Activated CD8-positive, alpha-beta memory T cell treated with anti-CD3 and anti-CD28 coated beads, Interleukin-2, amount 10 ng/mL, durations not matched to agents 7 days and 5 days (primary cell): ENCODE measurements around the gene C3orf20. TPM values are rescaled to one million over a fixed set of nuclear protein-coding genes. Genes with fewer than 3 reads are reported as not detected.
"Not testable (repeated sequence)": the region's sequence is repeated elsewhere in the genome, so short reads cannot be mapped to it uniquely, and the experiment has no call there.

Source experiments
- ATAC-seq: fragments of 150-1000 bp; cut with Tn5 transposase; one replicate; pipeline ENCODE4 v1.10.0; 2021; ENCODE audit warnings: moderate library complexity
- CTCF ChIA-PET: fragments of 350-600 bp; sonication (Branson Sonifier 250); formaldehyde crosslinking; loops from one replicate; lab custom pipeline; 2021; ENCODE audit warnings: antibody characterized with exemption; lab: Charles Lee
- DNase-seq: peaks from one replicate; pipeline ENCODE4 v3.0.0-alpha.2; 2020
- H3K27ac Mint-ChIP-seq: one replicate; pipeline ENCODE4 v1.8.0; 2021; ENCODE audit warnings: mild to moderate bottlenecking, mixed read lengths
- H3K27me3 Mint-ChIP-seq: one replicate; pipeline ENCODE4 v1.8.0; 2021; ENCODE audit warnings: mixed read lengths
- H3K36me3 Mint-ChIP-seq: one replicate; pipeline ENCODE4 v1.8.0; 2021; ENCODE audit warnings: mild to moderate bottlenecking, mixed read lengths
- H3K4me1 Mint-ChIP-seq: one replicate; pipeline ENCODE4 v1.8.0; 2021; ENCODE audit warnings: mixed read lengths
- H3K4me3 Mint-ChIP-seq: one replicate; pipeline ENCODE4 v1.8.0; 2021; ENCODE audit warnings: mild to moderate bottlenecking, moderate library complexity, mixed read lengths
- H3K9me3 Mint-ChIP-seq: one replicate; pipeline ENCODE4 v1.8.0; 2022; ENCODE audit warnings: low read depth, mixed read lengths
- total RNA-seq, 2 experiments: library from RNA; stranded (reverse); gene quantifications; one replicate each; pipeline ENCODE4 v1.2.3, GENCODE V29; 2021

The C3orf20 gene
- total RNA-seq, 2 experiments from 2014 or later, result 0.16 TPM; not detected in 1

GRCh38 chr3:14640157-14640562 is 34.8 kb upstream of the C3orf20 start:
- Mint-ChIP-seq H3K4me3 (no peak overlapping the region), H3K36me3 (no peaks in the 10 kb centered on the region), H3K9me3 (no peaks in the 10 kb centered on the region), H3K27me3 (peaks cover 57% of the 10 kb centered on the region), H3K4me1 (no peaks in the 10 kb centered on the region), H3K27ac (no peak overlapping the region)
- DNase-seq, result no peak
- no peak for ATAC-seq
- CTCF ChIA-PET, result no interaction called here

GRCh38 chr3:14640734-14641133 is 34.2 kb upstream of the C3orf20 start:
- ATAC-seq, result no peak
- CTCF ChIA-PET, result interaction anchor here (1.0 kb wide), 1 partner anchor 10 kb away, joined by 4 read pairs; the partner anchor contains the start of gene CCDC174
- Mint-ChIP-seq H3K9me3 (no peaks in the 10 kb centered on the region), H3K4me1 (peaks cover 1% of the 10 kb centered on the region), H3K4me3 (no peak overlapping the region), H3K27ac (no peak overlapping the region), H3K36me3 (no peaks in the 10 kb centered on the region), H3K27me3 (peaks cover 53% of the 10 kb centered on the region)
- no peak for DNase-seq

GRCh38 chr3:14641346-14641745 is 33.6 kb upstream of the C3orf20 start:
- no peak overlapping the region for H3K4me3 Mint-ChIP-seq
- H3K4me1 Mint-ChIP-seq, result peaks cover 7% of the 10 kb centered on the region
- peaks cover 49% of the 10 kb centered on the region for H3K27me3 Mint-ChIP-seq
- H3K9me3 Mint-ChIP-seq, result no peaks in the 10 kb centered on the region
- ATAC-seq, result no peak
- no peak overlapping the region for H3K27ac Mint-ChIP-seq
- DNase-seq, result no peak
- H3K36me3 Mint-ChIP-seq, result no peaks in the 10 kb centered on the region
- CTCF ChIA-PET, result interaction anchor here (1.0 kb wide), 1 partner anchor 9 kb away, joined by 4 read pairs; the partner anchor contains the start of gene CCDC174

- ATAC-seq (no peak), DNase-seq (no peak)
- H3K9me3 Mint-ChIP-seq, result no peaks in the 10 kb centered on the region
- peaks cover 1% of the 10 kb centered on the region for H3K36me3 Mint-ChIP-seq
- CTCF ChIA-PET, result no interaction called here
- peaks cover 16% of the 10 kb centered on the region for H3K4me1 Mint-ChIP-seq
- H3K27me3 Mint-ChIP-seq, result peaks cover 10% of the 10 kb centered on the region
- no peak overlapping the region for H3K27ac Mint-ChIP-seq
- no peak overlapping the region for H3K4me3 Mint-ChIP-seq
Observed at GRCh38 chr3:14645453-14645852, 29.5 kb upstream of the C3orf20 start.

- H3K27me3 Mint-ChIP-seq, result peaks cover 10% of the 10 kb centered on the region
- DNase-seq, result no peak
- peaks cover 2% of the 10 kb centered on the region for H3K36me3 Mint-ChIP-seq
- no peaks in the 10 kb centered on the region for H3K9me3 Mint-ChIP-seq
- no peak overlapping the region for H3K4me3 Mint-ChIP-seq
- CTCF ChIA-PET, result no interaction called here
- ATAC-seq, result no peak
- peaks cover 19% of the 10 kb centered on the region for H3K4me1 Mint-ChIP-seq
- H3K27ac Mint-ChIP-seq, result peak overlapping the region; percentile 40
Observed at GRCh38 chr3:14646131-14646573, 28.8 kb upstream of the C3orf20 start.

GRCh38 chr3:14646589-14647413 is 28.1 kb upstream of the C3orf20 start:
- Mint-ChIP-seq H3K27me3 (peaks cover 9% of the 10 kb centered on the region), H3K4me3 (no peak overlapping the region), H3K9me3 (no peaks in the 10 kb centered on the region), H3K4me1 (peaks cover 24% of the 10 kb centered on the region), H3K36me3 (peaks cover 6% of the 10 kb centered on the region), H3K27ac (no peak overlapping the region)
- CTCF ChIA-PET, result no interaction called here
- DNase-seq, result no peak
- no peak for ATAC-seq

GRCh38 chr3:14647976-14648955 is 26.7 kb upstream of the C3orf20 start:
- H3K36me3 Mint-ChIP-seq, result peaks cover 9% of the 10 kb centered on the region
- H3K27ac Mint-ChIP-seq, result no peak overlapping the region
- DNase-seq, result no peak
- CTCF ChIA-PET, result interaction anchor here (0.8 kb wide), 1 partner anchor 752 kb away, joined by 3 read pairs; no protein-coding TSS in a partner anchor
- no peaks in the 10 kb centered on the region for H3K9me3 Mint-ChIP-seq
- ATAC-seq, result no peak
- H3K4me3 Mint-ChIP-seq, result no peak overlapping the region
- peaks cover 32% of the 10 kb centered on the region for H3K4me1 Mint-ChIP-seq
- H3K27me3 Mint-ChIP-seq, result peaks cover 3% of the 10 kb centered on the region

GRCh38 chr3:14649466-14649865 is 25.5 kb upstream of the C3orf20 start:
- no peaks in the 10 kb centered on the region for H3K9me3 Mint-ChIP-seq
- peaks cover 9% of the 10 kb centered on the region for H3K36me3 Mint-ChIP-seq
- H3K27me3 Mint-ChIP-seq, result peaks cover under 1% of the 10 kb centered on the region
- peaks cover 41% of the 10 kb centered on the region for H3K4me1 Mint-ChIP-seq
- no peak overlapping the region for H3K4me3 Mint-ChIP-seq
- DNase-seq, result no peak
- H3K27ac Mint-ChIP-seq, result no peak overlapping the region
- CTCF ChIA-PET, result no interaction called here
- ATAC-seq, result no peak

GRCh38 chr3:14650193-14650592 is 24.7 kb upstream of the C3orf20 start:
- DNase-seq (no peak), ATAC-seq (no peak)
- CTCF ChIA-PET, result interaction anchor here (1.5 to 1.7 kb wide), 3 partner anchors 9 to 472 kb away, joined by 4 to 5 read pairs (median 4); partner anchors contain the start of genes LSM3 and XPC
- Mint-ChIP-seq H3K27me3 (no peaks in the 10 kb centered on the region), H3K36me3 (peaks cover 14% of the 10 kb centered on the region), H3K4me1 (peaks cover 43% of the 10 kb centered on the region), H3K4me3 (peak overlapping the region; percentile 100), H3K27ac (peak overlapping the region; percentile 99), H3K9me3 (no peaks in the 10 kb centered on the region)

GRCh38 chr3:14651440-14652251 is 23.3 kb upstream of the C3orf20 start, which contains the start of gene CCDC174:
Gene CCDC174 (plus strand): TSS chr3:14651762. CDS start chr3:14651837, 75 bp downstream.
- DNase-seq (peak; percentile 97), ATAC-seq (peak; percentile 97)
- Mint-ChIP-seq H3K36me3 (peaks cover 24% of the 10 kb centered on the region), H3K27ac (peak within 1 kb of the TSS; percentile 99), H3K4me1 (peaks cover 41% of the 10 kb centered on the region), H3K27me3 (no peaks in the 10 kb centered on the region), H3K4me3 (peak within 1 kb of the TSS; percentile 100), H3K9me3 (no peaks in the 10 kb centered on the region)
- CTCF ChIA-PET, result interaction anchor here (0.6 to 2.4 kb wide), 14 partner anchors 9 to 680 kb away, joined by 3 to 9 read pairs (median 4); partner anchors contain the start of genes LSM3, NR2C2, SH3BP5 and SLC6A6

- peaks cover 49% of the 10 kb centered on the region for H3K4me1 Mint-ChIP-seq
Observed at GRCh38 chr3:14652360-14652907, 22.5 kb upstream of the C3orf20 start.

GRCh38 chr3:14657579-14657978 is 17.4 kb upstream of the C3orf20 start:
- Mint-ChIP-seq H3K27me3 (no peaks in the 10 kb centered on the region), H3K4me1 (peaks cover 36% of the 10 kb centered on the region), H3K36me3 (peaks cover 47% of the 10 kb centered on the region), H3K9me3 (no peaks in the 10 kb centered on the region), H3K27ac (peak overlapping the region; percentile 25), H3K4me3 (no peak overlapping the region)
- CTCF ChIA-PET, result no interaction called here
- DNase-seq, result no peak
- ATAC-seq, result no peak

More at GRCh38 chr3:14652360-14652907, 22.5 kb upstream of the C3orf20 start:
- not testable (repeated sequence) for ATAC-seq, H3K9me3 Mint-ChIP-seq, H3K27me3 Mint-ChIP-seq, DNase-seq
- CTCF ChIA-PET, result interaction anchor here (0.6 to 2.4 kb wide), 8 partner anchors 8 to 680 kb away, joined by 3 to 9 read pairs (median 3); partner anchors contain the start of gene SH3BP5
- Mint-ChIP-seq H3K27ac (peak overlapping the region; percentile 99), H3K4me3 (peak overlapping the region; percentile 100), H3K36me3 (peaks cover 28% of the 10 kb centered on the region)
